ENCODE results near the gene SLC4A1AP. TPM values are rescaled to one million over a fixed set of nuclear protein-coding genes. Genes with fewer than 3 reads are reported as not detected.

Gene SLC4A1AP
- total RNA-seq, 1 donor from 2014 or later, result 20.9 TPM

- no peaks in the 10 kb centered on the region for H3K27me3 Mint-ChIP-seq (ENCODE audit: low read depth, unreplicated experiment)
- H3K9ac ChIP-seq (ENCODE audit: low read length), result peak overlapping the region; percentile 41
Measured at GRCh38 chr2:27720004-27720551, 56.4 kb downstream of the SLC4A1AP start.

DNA sequence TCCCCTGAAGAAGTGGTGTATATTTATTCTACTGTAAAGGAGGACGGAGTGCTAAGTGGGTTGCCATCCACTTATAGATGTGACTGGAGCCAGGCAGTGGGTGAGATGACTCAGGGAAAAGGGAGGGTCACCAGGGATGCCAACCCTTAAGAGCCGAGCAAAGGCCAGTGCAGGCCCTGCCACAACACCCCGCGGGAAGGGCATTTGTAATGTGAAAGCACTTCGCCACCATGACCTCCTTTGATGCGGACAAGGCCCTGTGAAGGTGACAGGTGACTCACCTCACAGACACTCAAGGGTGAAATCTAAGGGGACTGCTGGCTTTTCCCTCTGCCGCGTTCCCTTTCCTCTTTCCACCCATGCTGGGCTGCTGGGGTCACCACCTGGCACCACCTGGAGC lies 57.6 kb downstream of the SLC4A1AP start:
- H3K36me3 ChIP-seq (ENCODE audit: insufficient read depth, low read length), result no peaks in the 10 kb centered on the region
- no peaks in the 10 kb centered on the region for H3K9me3 ChIP-seq (ENCODE audit: insufficient read depth, low read depth, low read length)
- no peaks in the 10 kb centered on the region for H4K20me1 ChIP-seq (ENCODE audit: insufficient read depth, low read length)
- H2AFZ ChIP-seq (ENCODE audit: low read depth, low read length), result no peak overlapping the region
- no peak overlapping the region for H3K4me3 ChIP-seq (ENCODE audit: insufficient read depth, low read depth, low read length)
- H3K27me3 ChIP-seq (ENCODE audit: insufficient read depth, low read length), result no peaks in the 10 kb centered on the region
- Mint-ChIP-seq H3K27me3 (ENCODE audit: low read depth, unreplicated experiment) (no peaks in the 10 kb centered on the region), H3K36me3 (ENCODE audit: low read depth, unreplicated experiment) (no peaks in the 10 kb centered on the region), H3K4me3 (ENCODE audit: unreplicated experiment) (no peak overlapping the region), H3K4me1 (ENCODE audit: low read depth, unreplicated experiment) (peaks cover 44% of the 10 kb centered on the region), H3K9me3 (ENCODE audit: unreplicated experiment) (no peaks in the 10 kb centered on the region), H3K27ac (ENCODE audit: unreplicated experiment) (peak overlapping the region; percentile 14)
- no peak overlapping the region for H3K27ac ChIP-seq (ENCODE audit: low read depth, low read length)
- H3K4me1 ChIP-seq (ENCODE audit: insufficient read depth, low read length), result peaks cover 36% of the 10 kb centered on the region
- FAIRE-seq (no peak), DNase-seq (ENCODE audit: low read depth) (no peak)
- no peak overlapping the region for H3K4me2 ChIP-seq (ENCODE audit: low read length)
- no peak overlapping the region for H3K9ac ChIP-seq (ENCODE audit: low read length)
- no peaks in the 10 kb centered on the region for H3K79me2 ChIP-seq (ENCODE audit: insufficient read depth, low read length)
- TF ChIP-seq CTCF (IDR thresholded peaks at IDR 0.05; ENCODE audit: insufficient read depth, low read depth, low read length), result no peak
- TF ChIP-seq EZH2 (IDR thresholded peaks at IDR 0.05; ENCODE audit: insufficient read depth, low read length), result no peak

More at GRCh38 chr2:27720004-27720551, 56.4 kb downstream of the SLC4A1AP start:
- peak overlapping the region; percentile 58 for H3K27ac ChIP-seq (ENCODE audit: low read depth, low read length)
- H2AFZ ChIP-seq (ENCODE audit: low read depth, low read length), result peak overlapping the region; percentile 11
- no peaks in the 10 kb centered on the region for H3K27me3 ChIP-seq (ENCODE audit: insufficient read depth, low read length)
- no peaks in the 10 kb centered on the region for H3K36me3 ChIP-seq (ENCODE audit: insufficient read depth, low read length)
- H3K27ac Mint-ChIP-seq (ENCODE audit: unreplicated experiment), result peak overlapping the region; percentile 81
- DNase-seq (ENCODE audit: low read depth), result peak; percentile 94
- H3K4me3 ChIP-seq (ENCODE audit: insufficient read depth, low read depth, low read length), result no peak overlapping the region
- FAIRE-seq, result peak; percentile 96
- H3K4me1 ChIP-seq (ENCODE audit: insufficient read depth, low read length), result peaks cover 36% of the 10 kb centered on the region
- peak overlapping the region; percentile 21 for H3K4me3 Mint-ChIP-seq (ENCODE audit: unreplicated experiment)
- TF ChIP-seq CTCF (IDR thresholded peaks at IDR 0.05; ENCODE audit: insufficient read depth, low read depth, low read length) (no peak), EZH2 (IDR thresholded peaks at IDR 0.05; ENCODE audit: insufficient read depth, low read length) (no peak)
- H3K4me2 ChIP-seq (ENCODE audit: low read length), result peak overlapping the region; percentile 38
- H3K9me3 Mint-ChIP-seq (ENCODE audit: unreplicated experiment), result no peaks in the 10 kb centered on the region
- no peaks in the 10 kb centered on the region for H3K79me2 ChIP-seq (ENCODE audit: insufficient read depth, low read length)
- no peaks in the 10 kb centered on the region for H4K20me1 ChIP-seq (ENCODE audit: insufficient read depth, low read length)
- H3K9me3 ChIP-seq (ENCODE audit: insufficient read depth, low read depth, low read length), result no peaks in the 10 kb centered on the region
- H3K36me3 Mint-ChIP-seq (ENCODE audit: low read depth, unreplicated experiment), result no peaks in the 10 kb centered on the region
- H3K4me1 Mint-ChIP-seq (ENCODE audit: low read depth, unreplicated experiment), result peaks cover 40% of the 10 kb centered on the region

DNA sequence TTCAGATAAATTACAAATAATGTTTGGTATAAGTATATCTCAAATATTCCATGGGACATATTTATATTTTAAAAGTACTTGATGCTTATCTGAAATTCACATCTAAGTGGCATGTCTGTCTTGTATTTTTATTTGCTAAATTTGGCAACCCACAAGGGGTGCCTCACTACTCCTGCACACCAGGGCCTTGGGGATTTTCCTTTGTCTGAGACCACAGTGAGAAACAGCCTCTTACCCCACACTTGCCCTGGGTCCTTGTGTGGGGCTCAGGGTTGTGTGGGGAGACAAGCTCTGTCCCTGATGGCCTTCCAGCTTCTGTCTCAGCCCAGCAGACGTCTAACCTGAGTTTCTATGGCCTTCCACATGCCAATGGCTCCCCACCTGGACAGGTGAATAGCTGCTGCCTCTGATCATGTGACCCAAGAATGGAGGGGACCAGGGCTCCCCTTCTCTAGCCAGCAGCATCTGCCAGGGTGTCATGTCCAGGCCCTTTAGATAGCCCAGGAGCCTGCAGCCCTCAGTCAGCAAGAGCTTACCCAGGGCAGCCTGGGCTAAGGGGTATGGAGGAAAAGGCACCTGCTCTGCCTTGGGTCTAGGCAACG lies 58.3 kb downstream of the SLC4A1AP start:
- H3K4me3 Mint-ChIP-seq (ENCODE audit: unreplicated experiment), result no peak overlapping the region
- Histone ChIP-seq H3K4me1 (ENCODE audit: insufficient read depth, low read length) (peaks cover 34% of the 10 kb centered on the region), H3K27me3 (ENCODE audit: insufficient read depth, low read length) (no peaks in the 10 kb centered on the region), H4K20me1 (ENCODE audit: insufficient read depth, low read length) (no peaks in the 10 kb centered on the region), H3K9ac (ENCODE audit: low read length) (no peak overlapping the region), H3K9me3 (ENCODE audit: insufficient read depth, low read depth, low read length) (no peaks in the 10 kb centered on the region), H2AFZ (ENCODE audit: low read depth, low read length) (no peak overlapping the region), H3K4me2 (ENCODE audit: low read length) (no peak overlapping the region), H3K4me3 (ENCODE audit: insufficient read depth, low read depth, low read length) (no peak overlapping the region), H3K36me3 (ENCODE audit: insufficient read depth, low read length) (no peaks in the 10 kb centered on the region), H3K79me2 (ENCODE audit: insufficient read depth, low read length) (no peaks in the 10 kb centered on the region), H3K27ac (ENCODE audit: low read depth, low read length) (no peak overlapping the region)
- H3K27me3 Mint-ChIP-seq (ENCODE audit: low read depth, unreplicated experiment), result no peaks in the 10 kb centered on the region
- H3K9me3 Mint-ChIP-seq (ENCODE audit: unreplicated experiment), result no peaks in the 10 kb centered on the region
- no peak for TF ChIP-seq CTCF (IDR thresholded peaks at IDR 0.05; ENCODE audit: insufficient read depth, low read depth, low read length)
- TF ChIP-seq EZH2 (IDR thresholded peaks at IDR 0.05; ENCODE audit: insufficient read depth, low read length), result no peak
- H3K27ac Mint-ChIP-seq (ENCODE audit: unreplicated experiment), result no peak overlapping the region
- FAIRE-seq (no peak), DNase-seq (ENCODE audit: low read depth) (no peak)
- no peaks in the 10 kb centered on the region for H3K36me3 Mint-ChIP-seq (ENCODE audit: low read depth, unreplicated experiment)
- peaks cover 40% of the 10 kb centered on the region for H3K4me1 Mint-ChIP-seq (ENCODE audit: low read depth, unreplicated experiment)

Measured in astrocyte (in vitro differentiated cells and primary cell).